Ishikawa (cell line): ENCODE measurements around the gene COL25A1.

ENCODE experiments used
- CEBPB ChIP-seq: IDR thresholded peaks from 2 replicates; pipeline ENCODE4 v1.6.1; 2012
- CREB1 ChIP-seq: IDR thresholded peaks from 2 replicates; pipeline ENCODE4 v1.6.1; 2012; ENCODE audit warnings: low read depth
- EGR1 ChIP-seq: IDR thresholded peaks from 2 replicates; pipeline ENCODE4 v1.6.1; 2012
- EP300 ChIP-seq: IDR thresholded peaks from 2 replicates; pipeline ENCODE4 v1.6.1; 2012; ENCODE audit warnings: borderline replicate concordance
- FOXM1 ChIP-seq: IDR thresholded peaks from 2 replicates; pipeline ENCODE4 v1.6.1; 2012; ENCODE audit warnings: low read depth, borderline replicate concordance
- MAX ChIP-seq: IDR thresholded peaks from 2 replicates; pipeline ENCODE4 v1.6.1; 2012
- NFIC ChIP-seq: IDR thresholded peaks from 2 replicates; pipeline ENCODE4 v1.6.1; 2012
- RAD21 ChIP-seq: IDR thresholded peaks from 2 replicates; pipeline ENCODE4 v1.6.1; 2012; ENCODE audit warnings: low read depth
- REST ChIP-seq: IDR thresholded peaks from 2 replicates; pipeline ENCODE4 v1.6.1; 2012; ENCODE audit warnings: low read depth, mild to moderate bottlenecking
- TAF1 ChIP-seq: IDR thresholded peaks from 2 replicates; pipeline ENCODE4 v1.6.1; 2012; ENCODE audit warnings: low read depth, mild to moderate bottlenecking
- TCF12 ChIP-seq: IDR thresholded peaks from 2 replicates; pipeline ENCODE4 v1.6.1; 2012; ENCODE audit warnings: low read depth
- TEAD4 ChIP-seq: IDR thresholded peaks from 2 replicates; pipeline ENCODE4 v1.6.1; 2012
- USF1 ChIP-seq: IDR thresholded peaks from 2 replicates; pipeline ENCODE4 v1.6.1; 2012
- YY1 ChIP-seq: IDR thresholded peaks from 2 replicates; pipeline ENCODE4 v1.6.1; 2012; ENCODE audit warnings: low read depth
- ZBTB7A ChIP-seq: IDR thresholded peaks from 2 replicates; pipeline ENCODE4 v1.6.1; 2012; ENCODE audit warnings: low read depth

COL25A1 gene

GRCh38 chr4:109163493-109163892, 139.0 kb downstream of the COL25A1 start:
- no peak for TF ChIP-seq TAF1
- TF ChIP-seq CREB1, result no peak
- TF ChIP-seq CEBPB, result no peak

- TF ChIP-seq YY1 (no peak), EP300 (no peak), FOXM1 (no peak)
These were observed 139.7 kb downstream of the COL25A1 start for GRCh38 chr4:109162759-109163158.

- no peak for TF ChIP-seq CEBPB
- no peak for TF ChIP-seq TEAD4
- no peak for TF ChIP-seq EP300
- no peak for TF ChIP-seq REST
- TF ChIP-seq USF1, result no peak
- TF ChIP-seq RAD21, result no peak
- no peak for TF ChIP-seq ZBTB7A
- no peak for TF ChIP-seq EGR1
- no peak for TF ChIP-seq CREB1
- TF ChIP-seq MAX, result no peak
- no peak for TF ChIP-seq FOXM1
- TF ChIP-seq TAF1, result no peak
- no peak for TF ChIP-seq NFIC
- no peak for TF ChIP-seq TCF12
- TF ChIP-seq YY1, result no peak
These were observed 142.0 kb downstream of the COL25A1 start for GRCh38 chr4:109160494-109160893.

GRCh38 chr4:109157696-109158095, 144.8 kb downstream of the COL25A1 start:
- TF ChIP-seq CREB1, result no peak
- TF ChIP-seq CEBPB, result no peak
- no peak for TF ChIP-seq YY1
- no peak for TF ChIP-seq FOXM1
- no peak for TF ChIP-seq ZBTB7A
- TF ChIP-seq EGR1, result no peak
- no peak for TF ChIP-seq EP300
- TF ChIP-seq NFIC, result no peak
- TF ChIP-seq USF1, result no peak
- TF ChIP-seq TCF12, result no peak
- no peak for TF ChIP-seq TAF1
- TF ChIP-seq TEAD4, result no peak
- no peak for TF ChIP-seq MAX
- no peak for TF ChIP-seq REST
- TF ChIP-seq RAD21, result no peak

- TF ChIP-seq EGR1 (no peak), NFIC (no peak), EP300 (no peak), MAX (no peak), USF1 (no peak), TAF1 (no peak), TEAD4 (no peak), RAD21 (no peak), ZBTB7A (no peak), TCF12 (no peak), CEBPB (no peak), YY1 (no peak)
These were observed 145.3 kb downstream of the COL25A1 start for GRCh38 chr4:109157205-109157604.

GRCh38 chr4:109156356-109156755, 146.1 kb downstream of the COL25A1 start:
- TF ChIP-seq TAF1 (no peak), RAD21 (no peak), TEAD4 (no peak), MAX (no peak), NFIC (no peak), YY1 (no peak), CREB1 (no peak), FOXM1 (no peak), EGR1 (no peak), TCF12 (no peak), ZBTB7A (no peak)
